Effector memory CD4-positive, alpha-beta T cell (primary cell): ENCODE data around the gene OR1N1.
"Not testable (repeated sequence)": the region's sequence is repeated elsewhere in the genome, so short reads cannot be mapped to it uniquely, and the experiment has no call there.

Source experiments
- DNase-seq, 3 donors: peaks; one replicate each; pipeline ENCODE4 v3.0.0-alpha.2; 2020
- H3K27ac ChIP-seq: 2 replicates; pipeline ENCODE4 v1.7.0; 2013; ENCODE audit warnings: mild to moderate bottlenecking, low read length, moderate library complexity; ENCODE audit not compliant: insufficient read depth, poor library complexity, severe bottlenecking
- H3K27me3 ChIP-seq: replicated peaks from 2 replicates; pipeline ENCODE4 v1.7.0; 2013; ENCODE audit warnings: mild to moderate bottlenecking, low read length; ENCODE audit not compliant: insufficient read depth, control insufficient read depth, poor library complexity, severe bottlenecking
- H3K36me3 ChIP-seq: 2 replicates; pipeline ENCODE4 v1.7.0; 2013; ENCODE audit warnings: mild to moderate bottlenecking, low read length, moderate library complexity; ENCODE audit not compliant: control insufficient read depth, insufficient read depth
- H3K4me1 ChIP-seq: 2 replicates; pipeline ENCODE4 v1.7.0; 2013; ENCODE audit warnings: low read length, mild to moderate bottlenecking; ENCODE audit not compliant: control insufficient read depth, insufficient read depth, poor library complexity, severe bottlenecking
- H3K4me3 ChIP-seq: 2 replicates; pipeline ENCODE4 v1.7.0; 2013; ENCODE audit warnings: low read length, low read depth, mild to moderate bottlenecking; ENCODE audit not compliant: insufficient read depth, poor library complexity, severe bottlenecking
- H3K9me3 ChIP-seq: 2 replicates; pipeline ENCODE4 v1.7.0; 2013; ENCODE audit warnings: mild to moderate bottlenecking, low read length, moderate library complexity; ENCODE audit not compliant: control insufficient read depth

Gene OR1N1

DNA sequence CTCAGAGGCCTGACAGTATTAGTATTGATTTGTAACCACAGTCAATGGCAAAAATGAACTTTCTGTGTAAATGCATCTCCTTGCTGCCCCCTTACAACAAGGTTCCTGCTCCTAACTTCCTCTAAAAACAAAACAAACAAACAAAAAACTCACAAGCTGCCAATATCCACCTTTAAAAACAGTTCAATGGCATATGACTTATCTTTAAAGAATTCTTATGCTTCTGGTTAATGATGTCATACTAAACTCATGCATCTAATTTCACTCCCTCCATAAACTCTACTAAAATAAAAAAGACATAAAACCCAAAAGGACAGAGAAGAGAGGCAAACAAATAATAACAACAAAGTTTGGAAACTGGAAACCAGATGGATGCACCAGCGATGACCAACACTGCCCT, 9.0 kb upstream of the OR1N1 start:
- DNase-seq = no peak

GRCh38 chr9:122531157-122531556, 4.1 kb upstream of the OR1N1 start:
- not testable (repeated sequence) for H3K36me3 ChIP-seq

More for the DNA sequence above, 9.0 kb upstream of the OR1N1 start:
- Histone ChIP-seq H3K4me3 (no peak overlapping the region), H3K27ac (no peak overlapping the region), H3K9me3 (no peaks in the 10 kb centered on the region), H3K4me1 (no peaks in the 10 kb centered on the region), H3K27me3 (no peaks in the 10 kb centered on the region), H3K36me3 (no peaks in the 10 kb centered on the region)

DNA sequence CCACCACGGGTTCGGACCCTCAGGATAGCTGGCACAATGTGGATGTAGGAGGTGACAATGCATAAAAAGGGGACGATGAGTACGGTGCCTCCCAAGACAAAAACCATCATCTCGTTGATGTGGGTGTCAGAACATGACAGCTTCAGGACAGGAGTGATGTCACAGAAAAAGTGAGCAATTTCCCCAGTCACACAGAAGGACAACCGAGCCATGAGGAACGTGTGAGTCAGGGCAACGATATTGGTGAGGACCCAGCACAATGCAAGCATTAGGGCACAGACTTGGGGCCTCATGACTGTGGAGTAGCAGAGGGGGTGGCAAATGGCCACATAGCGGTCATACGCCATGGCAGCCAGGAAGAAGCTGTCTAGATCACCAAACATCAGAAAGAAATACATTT, 491 bp downstream of the OR1N1 start:
- Histone ChIP-seq H3K9me3 (no peaks in the 10 kb centered on the region), H3K4me1 (no peaks in the 10 kb centered on the region), H3K27me3 (no peaks in the 10 kb centered on the region), H3K27ac (no peak overlapping the region), H3K36me3 (no peaks in the 10 kb centered on the region), H3K4me3 (no peak overlapping the region)
- no peak for DNase-seq

More at GRCh38 chr9:122531157-122531556, 4.1 kb upstream of the OR1N1 start:
- H3K4me1 ChIP-seq, H3K27me3 ChIP-seq, H3K4me3 ChIP-seq, H3K9me3 ChIP-seq, DNase-seq, H3K27ac ChIP-seq: not testable (repeated sequence)

DNA sequence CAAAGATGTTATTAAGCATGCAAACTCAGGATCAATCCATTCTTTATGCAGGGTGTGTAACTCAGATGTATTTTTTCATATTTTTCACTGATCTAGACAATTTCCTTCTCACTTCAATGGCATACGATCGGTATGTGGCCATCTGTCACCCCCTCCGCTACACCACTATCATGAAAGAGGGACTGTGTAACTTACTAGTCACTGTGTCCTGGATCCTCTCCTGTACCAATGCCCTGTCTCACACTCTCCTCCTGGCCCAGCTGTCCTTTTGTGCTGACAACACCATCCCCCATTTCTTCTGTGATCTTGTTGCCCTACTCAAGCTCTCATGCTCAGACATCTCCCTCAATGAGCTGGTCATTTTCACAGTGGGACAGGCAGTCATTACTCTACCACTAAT, 7.7 kb downstream of the OR1N1 start:
- Histone ChIP-seq H3K9me3 (no peaks in the 10 kb centered on the region), H3K27ac (no peak overlapping the region), H3K4me3 (no peak overlapping the region), H3K4me1 (no peaks in the 10 kb centered on the region), H3K27me3 (no peaks in the 10 kb centered on the region), H3K36me3 (no peaks in the 10 kb centered on the region)
- no peak for DNase-seq

DNA sequence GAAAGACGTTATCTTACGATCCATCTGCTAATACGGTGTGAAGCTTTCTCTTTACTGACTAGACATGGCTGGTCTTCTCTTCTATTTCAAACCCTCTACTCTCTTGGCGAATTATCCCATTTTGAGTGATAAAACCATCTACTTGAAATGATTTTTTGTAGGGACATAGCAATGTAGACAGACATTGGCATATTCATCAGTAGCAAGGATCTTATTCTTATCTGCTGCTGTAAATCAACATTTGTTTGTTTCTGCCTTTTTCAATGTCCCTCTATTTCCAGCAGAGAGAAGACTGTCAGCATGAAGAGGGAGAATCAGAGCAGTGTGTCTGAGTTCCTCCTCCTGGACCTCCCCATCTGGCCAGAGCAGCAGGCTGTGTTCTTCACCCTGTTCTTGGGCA, 8.3 kb downstream of the OR1N1 start, which contains the start of gene OR1J4:
Gene OR1J4, plus strand, starts transcription at position 301 of the 400 bp plus-strand sequence. Its CDS starts 0 bp downstream, at position 301.
- DNase-seq = no peak
- Histone ChIP-seq H3K36me3 (no peaks in the 10 kb centered on the region), H3K4me3 (no peak within 1 kb of the TSS), H3K27ac (no peak within 1 kb of the TSS), H3K27me3 (no peaks in the 10 kb centered on the region), H3K9me3 (no peaks in the 10 kb centered on the region), H3K4me1 (no peaks in the 10 kb centered on the region)

- Histone ChIP-seq H3K4me1 (no peaks in the 10 kb centered on the region), H3K36me3 (no peaks in the 10 kb centered on the region), H3K9me3 (no peaks in the 10 kb centered on the region), H3K27ac (no peak overlapping the region), H3K27me3 (no peaks in the 10 kb centered on the region), H3K4me3 (no peak overlapping the region)
- no peak for DNase-seq
Observed at GRCh38 chr9:122518226-122518625, 8.9 kb downstream of the OR1N1 start.

GRCh38 chr9:122510502-122510901, 16.6 kb downstream of the OR1N1 start, which contains the start of gene OR1J2:
OR1J2 (plus strand) TSS chr9:122510802; CDS start chr9:122510802, 0 bp downstream.
- Histone ChIP-seq H3K27me3 (peaks cover 5% of the 10 kb centered on the region), H3K36me3 (no peaks in the 10 kb centered on the region), H3K4me1 (no peaks in the 10 kb centered on the region), H3K4me3 (no peak within 1 kb of the TSS), H3K9me3 (no peaks in the 10 kb centered on the region), H3K27ac (no peak within 1 kb of the TSS)
- no peak for DNase-seq

DNA sequence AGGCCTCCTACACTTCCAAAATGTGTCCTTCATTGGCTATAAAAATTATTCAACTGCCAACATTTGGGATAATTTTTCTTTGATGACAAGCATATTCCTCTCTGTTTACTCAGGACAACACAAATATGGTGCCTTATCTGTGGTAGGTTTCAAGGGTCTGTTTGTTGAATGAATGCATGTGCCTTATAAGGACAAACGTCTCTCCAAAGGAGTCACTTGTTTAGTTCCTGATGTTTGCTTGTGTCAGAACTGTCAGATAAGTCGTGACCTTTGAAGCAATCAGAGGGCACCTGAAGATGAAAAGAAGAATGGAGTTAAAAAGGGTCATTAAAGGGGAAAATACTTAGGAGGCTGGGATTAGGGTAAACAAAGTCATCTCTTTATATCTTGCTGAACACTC, 20.1 kb downstream of the OR1N1 start:
- no peaks in the 10 kb centered on the region for H3K36me3 ChIP-seq
- no peaks in the 10 kb centered on the region for H3K4me1 ChIP-seq
- DNase-seq = no peak
- no peaks in the 10 kb centered on the region for H3K9me3 ChIP-seq
- no peak overlapping the region for H3K4me3 ChIP-seq
- peaks cover 5% of the 10 kb centered on the region for H3K27me3 ChIP-seq
- no peak overlapping the region for H3K27ac ChIP-seq

- no peak overlapping the region for H3K4me3 ChIP-seq
- no peaks in the 10 kb centered on the region for H3K9me3 ChIP-seq
- no peaks in the 10 kb centered on the region for H3K4me1 ChIP-seq
- no peak for DNase-seq
- H3K27ac ChIP-seq = no peak overlapping the region
- no peaks in the 10 kb centered on the region for H3K27me3 ChIP-seq
- no peaks in the 10 kb centered on the region for H3K36me3 ChIP-seq
Observed at GRCh38 chr9:122498883-122499288, 28.2 kb downstream of the OR1N1 start.

- no peak for DNase-seq
- H3K4me3 ChIP-seq = no peak overlapping the region
- no peaks in the 10 kb centered on the region for H3K36me3 ChIP-seq
- no peaks in the 10 kb centered on the region for H3K4me1 ChIP-seq
- H3K27me3 ChIP-seq = no peaks in the 10 kb centered on the region
- no peak overlapping the region for H3K27ac ChIP-seq
- H3K9me3 ChIP-seq = no peaks in the 10 kb centered on the region
Observed at GRCh38 chr9:122479062-122479461, 48.0 kb downstream of the OR1N1 start.
